Measurements from ENCODE around the gene HOXC10. TPM values are rescaled to one million over a fixed set of nuclear protein-coding genes. Genes with fewer than 3 reads are reported as not detected.

HOXC10 gene
- total RNA-seq, 1 donor: 0.43 TPM

DNA sequence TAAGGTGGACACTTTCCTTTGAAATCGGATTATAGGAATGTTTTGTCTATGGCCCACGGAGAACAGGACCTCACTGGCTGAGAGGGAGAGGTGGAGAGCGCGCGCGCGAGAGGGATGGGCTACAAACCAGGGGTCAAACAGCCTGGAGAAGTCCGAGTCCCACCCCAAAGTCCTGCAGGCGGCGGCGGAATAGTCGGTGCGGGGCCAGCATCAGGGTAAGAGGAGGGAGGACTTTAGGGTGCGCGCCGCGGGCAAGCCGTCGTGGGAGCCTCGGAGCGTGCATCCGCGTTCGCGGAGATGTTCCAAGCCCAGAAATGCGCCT, 20.5 kb downstream of the HOXC10 start:
- H3K4me3 ChIP-seq (ENCODE audit: low read depth, low read length): peak overlapping the region; percentile 37
- TF ChIP-seq, protein P1, sequence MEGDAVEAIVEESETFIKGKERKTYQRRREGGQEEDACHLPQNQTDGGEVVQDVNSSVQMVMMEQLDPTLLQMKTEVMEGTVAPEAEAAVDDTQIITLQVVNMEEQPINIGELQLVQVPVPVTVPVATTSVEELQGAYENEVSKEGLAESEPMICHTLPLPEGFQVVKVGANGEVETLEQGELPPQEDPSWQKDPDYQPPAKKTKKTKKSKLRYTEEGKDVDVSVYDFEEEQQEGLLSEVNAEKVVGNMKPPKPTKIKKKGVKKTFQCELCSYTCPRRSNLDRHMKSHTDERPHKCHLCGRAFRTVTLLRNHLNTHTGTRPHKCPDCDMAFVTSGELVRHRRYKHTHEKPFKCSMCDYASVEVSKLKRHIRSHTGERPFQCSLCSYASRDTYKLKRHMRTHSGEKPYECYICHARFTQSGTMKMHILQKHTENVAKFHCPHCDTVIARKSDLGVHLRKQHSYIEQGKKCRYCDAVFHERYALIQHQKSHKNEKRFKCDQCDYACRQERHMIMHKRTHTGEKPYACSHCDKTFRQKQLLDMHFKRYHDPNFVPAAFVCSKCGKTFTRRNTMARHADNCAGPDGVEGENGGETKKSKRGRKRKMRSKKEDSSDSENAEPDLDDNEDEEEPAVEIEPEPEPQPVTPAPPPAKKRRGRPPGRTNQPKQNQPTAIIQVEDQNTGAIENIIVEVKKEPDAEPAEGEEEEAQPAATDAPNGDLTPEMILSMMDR (IDR thresholded peaks at IDR 0.05; ENCODE audit: insufficient read depth, low read depth, low read length): no peak

DNA sequence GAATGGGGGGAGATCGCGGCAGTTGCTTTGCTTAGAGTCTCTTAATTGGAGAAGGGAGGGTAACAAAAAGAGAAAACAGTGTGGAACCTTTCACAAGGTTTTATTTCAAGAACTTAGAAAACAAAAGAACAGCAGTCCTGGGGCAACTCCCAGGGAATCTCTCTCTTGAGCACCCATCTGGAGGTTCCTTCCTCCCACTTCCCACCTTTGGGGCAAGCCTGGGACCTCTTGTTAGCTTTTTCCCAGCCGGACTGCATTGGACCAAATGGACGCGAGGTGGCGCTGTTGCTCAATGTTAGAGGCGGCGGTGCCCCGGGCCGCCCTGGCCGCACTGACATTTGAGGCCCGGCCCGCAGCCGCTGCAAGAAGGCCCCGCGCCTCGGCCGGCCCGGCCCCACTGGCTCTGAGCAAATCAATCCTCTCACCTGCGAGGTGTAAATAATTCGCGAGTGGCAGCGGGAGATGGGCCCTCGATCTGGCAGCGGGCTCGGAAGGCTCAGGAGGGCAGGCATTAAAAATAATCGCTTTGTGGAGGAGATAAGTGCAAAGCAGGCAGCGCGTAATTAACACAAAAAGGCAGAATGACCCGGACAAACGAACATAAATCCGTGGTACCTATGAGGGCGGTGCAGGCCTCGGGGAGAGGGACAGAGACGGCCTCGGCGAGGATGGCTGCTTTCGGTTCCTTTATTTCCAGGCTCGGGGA, 21.1 kb downstream of the HOXC10 start:
- H3K4me3 ChIP-seq (ENCODE audit: low read depth, low read length): peak overlapping the region; percentile 48
- peak; percentile 91 for DNase-seq (ENCODE audit: low read depth)
- TF ChIP-seq, protein P1 (IDR thresholded peaks at IDR 0.05; ENCODE audit: insufficient read depth, low read depth, low read length): peak; percentile 88

More for the DNA sequence above, 20.5 kb downstream of the HOXC10 start:
- DNase-seq (ENCODE audit: low read depth): no peak

DNA sequence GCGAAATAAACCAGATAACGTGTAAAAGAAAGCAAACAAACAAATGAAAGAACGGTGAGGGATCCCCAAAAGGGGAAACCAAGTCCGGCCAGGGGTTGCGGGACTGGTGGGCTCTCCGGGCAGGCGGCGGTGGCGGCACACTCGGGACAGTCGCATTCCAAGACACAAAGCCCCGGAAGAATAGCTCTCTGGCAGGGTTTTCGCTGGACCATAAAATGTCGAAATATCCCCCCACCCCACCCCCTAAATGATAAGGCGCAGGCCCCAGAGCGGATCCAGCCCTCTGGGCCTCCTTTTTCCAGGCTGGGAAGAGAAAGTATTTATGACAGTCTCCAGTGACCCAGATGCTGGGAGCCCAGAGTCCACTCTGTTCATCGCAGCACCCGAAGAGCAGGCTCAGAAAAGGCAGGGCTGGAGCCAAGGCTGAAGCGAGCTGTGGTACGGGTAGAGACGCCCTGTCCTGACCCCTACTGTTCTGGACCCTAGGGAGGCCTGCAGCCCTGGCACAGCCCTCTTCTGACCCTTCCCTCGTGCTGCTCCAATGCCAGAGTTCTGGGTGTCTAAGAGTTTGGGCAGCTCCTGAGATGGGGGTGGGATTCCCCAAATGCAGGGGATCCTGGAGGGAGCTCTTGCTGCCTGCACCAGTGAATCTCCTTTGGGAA, 21.7 kb downstream of the HOXC10 start:
- peak; percentile 77 for DNase-seq (ENCODE audit: low read depth)
- TF ChIP-seq, protein P1 (IDR thresholded peaks at IDR 0.05; ENCODE audit: insufficient read depth, low read depth, low read length): no peak
- H3K4me3 ChIP-seq (ENCODE audit: low read depth, low read length): peak overlapping the region; percentile 48

DNA sequence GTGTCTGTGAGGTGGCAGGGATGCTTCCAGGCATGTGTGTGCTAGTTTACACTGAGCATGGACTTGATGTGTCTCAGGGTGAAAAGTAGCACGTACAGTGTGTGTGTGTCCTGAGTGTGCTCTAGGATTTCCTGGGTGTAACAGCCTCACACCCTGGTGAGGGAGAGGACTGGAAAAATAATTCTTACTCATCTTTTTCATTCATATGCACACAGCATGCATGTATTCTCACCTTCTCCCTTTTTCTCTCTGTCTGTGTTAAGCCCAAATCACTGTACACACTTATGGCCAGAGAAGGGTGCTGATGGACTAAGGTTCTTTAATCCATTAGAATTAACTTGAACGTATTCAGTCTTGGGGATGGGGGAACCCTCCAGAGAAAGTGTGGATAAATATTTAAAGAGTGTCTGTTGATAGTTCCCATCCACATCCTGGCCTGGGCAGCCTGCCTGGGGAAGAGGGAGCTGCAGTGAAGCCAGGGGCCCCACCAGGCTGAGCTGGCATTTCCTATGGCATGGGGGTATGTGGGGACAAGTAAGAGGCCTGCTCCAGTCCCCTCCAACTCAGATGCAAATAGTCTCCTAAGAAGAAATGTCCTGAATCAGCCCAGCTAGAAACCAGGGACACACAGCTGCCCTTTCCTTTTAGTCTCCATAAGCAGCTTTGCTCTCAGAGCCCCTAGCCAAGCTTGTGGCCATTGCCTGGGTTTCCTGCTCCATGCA, 22.8 kb downstream of the HOXC10 start:
- DNase-seq (ENCODE audit: low read depth): no peak
- no peak overlapping the region for H3K4me3 ChIP-seq (ENCODE audit: low read depth, low read length)

DNA sequence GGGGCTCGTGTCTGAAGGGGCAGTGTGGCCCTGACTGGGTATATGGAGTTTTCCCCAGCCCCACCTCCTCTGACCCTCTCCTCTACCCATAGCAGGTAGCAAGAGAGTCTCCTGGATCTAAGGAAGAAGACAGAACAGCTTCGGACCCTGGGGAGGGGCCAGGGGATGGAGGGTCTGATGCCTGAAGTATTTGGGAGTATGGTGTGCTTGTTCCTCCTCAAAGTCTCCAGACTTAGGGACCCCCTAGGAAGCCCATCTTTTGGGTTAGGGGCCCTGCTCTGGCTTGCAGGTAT, 23.3 kb downstream of the HOXC10 start:
- no peak overlapping the region for H3K4me3 ChIP-seq (ENCODE audit: low read depth, low read length)
- DNase-seq (ENCODE audit: low read depth): no peak
- TF ChIP-seq, protein P1 (IDR thresholded peaks at IDR 0.05; ENCODE audit: insufficient read depth, low read depth, low read length): no peak

More for the DNA sequence above, 22.8 kb downstream of the HOXC10 start:
- TF ChIP-seq, protein P1 (IDR thresholded peaks at IDR 0.05; ENCODE audit: insufficient read depth, low read depth, low read length): no peak

DNA sequence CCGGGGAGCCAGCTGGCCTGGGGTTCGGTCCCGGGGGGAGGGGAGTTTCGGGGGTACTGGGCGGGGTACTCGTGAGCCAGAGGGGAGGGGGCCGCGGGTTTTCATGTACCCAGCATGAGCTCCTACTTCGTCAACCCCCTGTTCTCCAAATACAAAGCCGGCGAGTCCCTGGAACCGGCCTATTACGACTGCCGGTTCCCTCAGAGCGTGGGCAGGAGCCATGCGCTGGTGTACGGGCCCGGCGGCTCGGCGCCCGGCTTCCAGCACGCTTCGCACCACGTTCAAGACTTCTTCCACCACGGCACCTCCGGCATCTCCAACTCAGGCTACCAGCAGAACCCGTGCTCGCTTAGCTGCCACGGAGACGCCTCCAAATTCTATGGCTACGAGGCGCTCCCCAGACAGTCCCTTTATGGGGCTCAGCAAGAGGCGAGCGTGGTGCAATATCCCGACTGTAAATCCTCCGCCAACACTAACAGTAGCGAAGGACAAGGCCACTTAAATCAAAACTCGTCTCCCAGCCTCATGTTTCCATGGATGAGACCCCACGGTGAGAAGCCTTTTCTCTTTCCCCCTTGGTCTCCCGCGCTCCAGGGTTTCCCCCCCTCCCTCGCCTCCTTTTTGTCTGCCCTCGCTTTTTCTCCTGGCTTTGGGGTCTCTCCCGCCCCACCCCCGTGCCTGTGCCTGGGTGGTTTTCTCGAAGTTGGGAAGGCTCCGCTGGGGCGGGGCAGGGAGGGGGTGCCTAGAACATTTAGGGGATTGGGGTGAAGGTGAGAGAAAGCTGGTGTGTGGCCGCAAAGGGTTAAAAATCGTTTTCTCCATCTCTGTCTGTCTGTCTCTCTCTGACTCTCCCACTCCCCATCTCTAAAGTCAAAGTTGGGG, 24.5 kb downstream of the HOXC10 start:
- peak overlapping the region; percentile 63 for H3K4me3 ChIP-seq (ENCODE audit: low read depth, low read length)
- TF ChIP-seq, protein P1 (IDR thresholded peaks at IDR 0.05; ENCODE audit: insufficient read depth, low read depth, low read length): no peak
- peak; percentile 68 for DNase-seq (ENCODE audit: low read depth)

All from fibroblast of villous mesenchyme (primary cell).